SK-N-SH treated with all-trans-retinoic acid at 6 μM for 48 hours (cell line): ENCODE results near the gene TSC2.

ENCODE experiments used
- ARNTL ChIP-seq: fragments of 450-650 bp; formaldehyde crosslinking; IDR thresholded peaks from 2 replicates; pipeline ENCODE4 v1.5.0; 2020; ENCODE audit warnings: low read depth, mild to moderate bottlenecking, moderate library complexity, borderline replicate concordance
- CSDC2 ChIP-seq: fragments of 250-450 bp; sonication (Bioruptor Pico); IDR thresholded peaks from 2 replicates; pipeline ENCODE4 v1.5.0; 2020; ENCODE audit warnings: mild to moderate bottlenecking, moderate library complexity
- ISL1 ChIP-seq: fragments of 250-450 bp; sonication (Bioruptor Pico); IDR thresholded peaks from 2 replicates; pipeline ENCODE4 v2.1.2; 2022; ENCODE audit warnings: mild to moderate bottlenecking, moderate library complexity
- SNAI2 ChIP-seq: fragments of 250-450 bp; sonication (Bioruptor Pico); IDR thresholded peaks from 2 replicates; pipeline ENCODE4 v1.5.0; 2020; ENCODE audit warnings: mild to moderate bottlenecking, moderate library complexity
- TOX ChIP-seq: fragments of 250-450 bp; sonication (Bioruptor Pico); IDR thresholded peaks from 2 replicates; pipeline ENCODE4 v1.8.0; 2021; ENCODE audit warnings: mild to moderate bottlenecking, moderate library complexity, borderline replicate concordance
- ZC3H10 ChIP-seq: fragments of 250-450 bp; sonication (Bioruptor Pico); IDR thresholded peaks from 2 replicates; pipeline ENCODE4 v1.5.1; 2021; ENCODE audit warnings: mild to moderate bottlenecking, moderate library complexity
- ZNF8 ChIP-seq: fragments of 450-650 bp; formaldehyde crosslinking; IDR thresholded peaks from 2 replicates; pipeline ENCODE4 v1.5.0; 2020; ENCODE audit warnings: mild to moderate bottlenecking, moderate library complexity
- TF ChIP-seq, protein P1 (sequence below): fragments of 250-450 bp; sonication (Bioruptor Pico); IDR thresholded peaks from 2 replicates; pipeline ENCODE4 v1.5.0; 2020; ENCODE audit warnings: mild to moderate bottlenecking, moderate library complexity
- TF ChIP-seq, protein P2 (sequence below): fragments of 250-450 bp; sonication (Bioruptor Pico); IDR thresholded peaks from 2 replicates; pipeline ENCODE4 v1.8.0; 2020; ENCODE audit warnings: mild to moderate bottlenecking, moderate library complexity, borderline replicate concordance
- TF ChIP-seq, protein P3 (sequence below): fragments of 250-450 bp; sonication (Bioruptor Pico); IDR thresholded peaks from 2 replicates; pipeline ENCODE4 v1.5.1; 2021; ENCODE audit warnings: mild to moderate bottlenecking, moderate library complexity
- TF ChIP-seq, protein P4 (sequence below): fragments of 250-450 bp; sonication (Bioruptor Pico); IDR thresholded peaks from 2 replicates; pipeline ENCODE4 v1.8.0; 2021; ENCODE audit warnings: low read depth, mild to moderate bottlenecking, moderate library complexity, borderline replicate concordance

GRCh38 chr16:1998852-1999801 lies 48.7 kb upstream of the TSC2 start:
- TF ChIP-seq, protein P1, sequence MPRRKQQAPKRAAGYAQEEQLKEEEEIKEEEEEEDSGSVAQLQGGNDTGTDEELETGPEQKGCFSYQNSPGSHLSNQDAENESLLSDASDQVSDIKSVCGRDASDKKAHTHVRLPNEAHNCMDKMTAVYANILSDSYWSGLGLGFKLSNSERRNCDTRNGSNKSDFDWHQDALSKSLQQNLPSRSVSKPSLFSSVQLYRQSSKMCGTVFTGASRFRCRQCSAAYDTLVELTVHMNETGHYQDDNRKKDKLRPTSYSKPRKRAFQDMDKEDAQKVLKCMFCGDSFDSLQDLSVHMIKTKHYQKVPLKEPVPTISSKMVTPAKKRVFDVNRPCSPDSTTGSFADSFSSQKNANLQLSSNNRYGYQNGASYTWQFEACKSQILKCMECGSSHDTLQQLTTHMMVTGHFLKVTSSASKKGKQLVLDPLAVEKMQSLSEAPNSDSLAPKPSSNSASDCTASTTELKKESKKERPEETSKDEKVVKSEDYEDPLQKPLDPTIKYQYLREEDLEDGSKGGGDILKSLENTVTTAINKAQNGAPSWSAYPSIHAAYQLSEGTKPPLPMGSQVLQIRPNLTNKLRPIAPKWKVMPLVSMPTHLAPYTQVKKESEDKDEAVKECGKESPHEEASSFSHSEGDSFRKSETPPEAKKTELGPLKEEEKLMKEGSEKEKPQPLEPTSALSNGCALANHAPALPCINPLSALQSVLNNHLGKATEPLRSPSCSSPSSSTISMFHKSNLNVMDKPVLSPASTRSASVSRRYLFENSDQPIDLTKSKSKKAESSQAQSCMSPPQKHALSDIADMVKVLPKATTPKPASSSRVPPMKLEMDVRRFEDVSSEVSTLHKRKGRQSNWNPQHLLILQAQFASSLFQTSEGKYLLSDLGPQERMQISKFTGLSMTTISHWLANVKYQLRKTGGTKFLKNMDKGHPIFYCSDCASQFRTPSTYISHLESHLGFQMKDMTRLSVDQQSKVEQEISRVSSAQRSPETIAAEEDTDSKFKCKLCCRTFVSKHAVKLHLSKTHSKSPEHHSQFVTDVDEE (CRISPR knock-in tag), result no peak
- no peak for TF ChIP-seq ZNF8 (CRISPR knock-in tag)
- TF ChIP-seq TOX (CRISPR knock-in tag), result no peak
- TF ChIP-seq SNAI2 (CRISPR knock-in tag), result no peak
- TF ChIP-seq, protein P2, sequence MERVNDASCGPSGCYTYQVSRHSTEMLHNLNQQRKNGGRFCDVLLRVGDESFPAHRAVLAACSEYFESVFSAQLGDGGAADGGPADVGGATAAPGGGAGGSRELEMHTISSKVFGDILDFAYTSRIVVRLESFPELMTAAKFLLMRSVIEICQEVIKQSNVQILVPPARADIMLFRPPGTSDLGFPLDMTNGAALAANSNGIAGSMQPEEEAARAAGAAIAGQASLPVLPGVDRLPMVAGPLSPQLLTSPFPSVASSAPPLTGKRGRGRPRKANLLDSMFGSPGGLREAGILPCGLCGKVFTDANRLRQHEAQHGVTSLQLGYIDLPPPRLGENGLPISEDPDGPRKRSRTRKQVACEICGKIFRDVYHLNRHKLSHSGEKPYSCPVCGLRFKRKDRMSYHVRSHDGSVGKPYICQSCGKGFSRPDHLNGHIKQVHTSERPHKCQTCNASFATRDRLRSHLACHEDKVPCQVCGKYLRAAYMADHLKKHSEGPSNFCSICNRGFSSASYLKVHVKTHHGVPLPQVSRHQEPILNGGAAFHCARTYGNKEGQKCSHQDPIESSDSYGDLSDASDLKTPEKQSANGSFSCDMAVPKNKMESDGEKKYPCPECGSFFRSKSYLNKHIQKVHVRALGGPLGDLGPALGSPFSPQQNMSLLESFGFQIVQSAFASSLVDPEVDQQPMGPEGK, result no peak
- TF ChIP-seq ARNTL (CRISPR knock-in tag), result no peak
- no peak for TF ChIP-seq CSDC2 (CRISPR knock-in tag)
- TF ChIP-seq, protein P3, sequence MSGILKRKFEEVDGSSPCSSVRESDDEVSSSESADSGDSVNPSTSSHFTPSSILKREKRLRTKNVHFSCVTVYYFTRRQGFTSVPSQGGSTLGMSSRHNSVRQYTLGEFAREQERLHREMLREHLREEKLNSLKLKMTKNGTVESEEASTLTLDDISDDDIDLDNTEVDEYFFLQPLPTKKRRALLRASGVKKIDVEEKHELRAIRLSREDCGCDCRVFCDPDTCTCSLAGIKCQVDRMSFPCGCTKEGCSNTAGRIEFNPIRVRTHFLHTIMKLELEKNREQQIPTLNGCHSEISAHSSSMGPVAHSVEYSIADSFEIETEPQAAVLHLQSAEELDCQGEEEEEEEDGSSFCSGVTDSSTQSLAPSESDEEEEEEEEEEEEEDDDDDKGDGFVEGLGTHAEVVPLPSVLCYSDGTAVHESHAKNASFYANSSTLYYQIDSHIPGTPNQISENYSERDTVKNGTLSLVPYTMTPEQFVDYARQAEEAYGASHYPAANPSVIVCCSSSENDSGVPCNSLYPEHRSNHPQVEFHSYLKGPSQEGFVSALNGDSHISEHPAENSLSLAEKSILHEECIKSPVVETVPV, result no peak
- TF ChIP-seq ISL1 (CRISPR knock-in tag), result no peak
- TF ChIP-seq, protein P4, sequence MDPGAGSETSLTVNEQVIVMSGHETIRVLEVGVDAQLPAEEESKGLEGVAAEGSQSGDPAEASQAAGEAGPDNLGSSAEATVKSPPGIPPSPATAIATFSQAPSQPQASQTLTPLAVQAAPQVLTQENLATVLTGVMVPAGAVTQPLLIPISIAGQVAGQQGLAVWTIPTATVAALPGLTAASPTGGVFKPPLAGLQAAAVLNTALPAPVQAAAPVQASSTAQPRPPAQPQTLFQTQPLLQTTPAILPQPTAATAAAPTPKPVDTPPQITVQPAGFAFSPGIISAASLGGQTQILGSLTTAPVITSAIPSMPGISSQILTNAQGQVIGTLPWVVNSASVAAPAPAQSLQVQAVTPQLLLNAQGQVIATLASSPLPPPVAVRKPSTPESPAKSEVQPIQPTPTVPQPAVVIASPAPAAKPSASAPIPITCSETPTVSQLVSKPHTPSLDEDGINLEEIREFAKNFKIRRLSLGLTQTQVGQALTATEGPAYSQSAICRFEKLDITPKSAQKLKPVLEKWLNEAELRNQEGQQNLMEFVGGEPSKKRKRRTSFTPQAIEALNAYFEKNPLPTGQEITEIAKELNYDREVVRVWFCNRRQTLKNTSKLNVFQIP (CRISPR knock-in tag), result no peak
- no peak for TF ChIP-seq ZC3H10 (CRISPR knock-in tag)
